Stimulated activated CD4-positive, alpha-beta T cell treated with anti-CD3 and anti-CD28 coated beads, Interleukin-15, amount 100 ng/mL, for 24 hours (primary cell): ENCODE results near the gene RNF224.

ENCODE experiments used
- DNase-seq: peaks from one replicate; pipeline ENCODE4 v3.0.0-alpha.2; 2020

RNF224 gene

GRCh38 chr9:137216188-137216965 is 10.9 kb upstream of the RNF224 start:
- no peak for DNase-seq

- no peak for DNase-seq
Measured at GRCh38 chr9:137217276-137218211, 9.8 kb upstream of the RNF224 start.

DNA sequence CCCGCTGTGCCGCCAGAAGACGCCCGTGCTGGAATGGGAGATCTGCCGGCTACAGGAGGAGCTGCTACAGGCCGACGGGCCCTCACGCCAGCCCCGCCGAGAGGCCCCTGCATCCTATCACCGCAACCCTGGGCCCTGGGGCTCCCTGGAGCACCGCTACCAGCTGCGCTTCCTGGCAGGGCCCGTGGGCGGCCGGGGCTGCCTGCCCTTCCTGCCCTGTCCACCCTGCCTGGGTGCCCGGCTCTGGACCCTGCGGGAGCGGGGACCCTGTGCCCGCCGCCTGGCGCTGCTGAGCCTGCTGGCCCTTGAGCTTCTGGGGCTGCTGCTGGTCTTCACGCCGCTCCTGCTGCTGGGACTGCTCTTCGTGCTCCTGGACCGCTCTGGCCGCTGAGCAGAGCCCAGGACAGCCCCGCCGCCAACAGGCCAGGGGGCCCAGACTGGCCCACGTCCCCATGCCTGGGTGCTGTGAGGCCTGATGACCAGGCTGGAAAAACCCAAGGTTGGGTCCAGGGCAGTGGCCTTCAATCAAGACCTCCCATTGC is 9.0 kb upstream of the RNF224 start:
- DNase-seq = no peak

- peak; percentile 22 for DNase-seq
Measured at GRCh38 chr9:137218754-137219271, 8.5 kb upstream of the RNF224 start.

GRCh38 chr9:137219757-137220316 is 7.5 kb upstream of the RNF224 start:
- DNase-seq = no peak

- DNase-seq = no peak
Measured at GRCh38 chr9:137220317-137221094, 6.8 kb upstream of the RNF224 start.

- no peak for DNase-seq
Measured at GRCh38 chr9:137221095-137221505, 6.2 kb upstream of the RNF224 start.

GRCh38 chr9:137221506-137222111 is 5.7 kb upstream of the RNF224 start:
- no peak for DNase-seq

DNA sequence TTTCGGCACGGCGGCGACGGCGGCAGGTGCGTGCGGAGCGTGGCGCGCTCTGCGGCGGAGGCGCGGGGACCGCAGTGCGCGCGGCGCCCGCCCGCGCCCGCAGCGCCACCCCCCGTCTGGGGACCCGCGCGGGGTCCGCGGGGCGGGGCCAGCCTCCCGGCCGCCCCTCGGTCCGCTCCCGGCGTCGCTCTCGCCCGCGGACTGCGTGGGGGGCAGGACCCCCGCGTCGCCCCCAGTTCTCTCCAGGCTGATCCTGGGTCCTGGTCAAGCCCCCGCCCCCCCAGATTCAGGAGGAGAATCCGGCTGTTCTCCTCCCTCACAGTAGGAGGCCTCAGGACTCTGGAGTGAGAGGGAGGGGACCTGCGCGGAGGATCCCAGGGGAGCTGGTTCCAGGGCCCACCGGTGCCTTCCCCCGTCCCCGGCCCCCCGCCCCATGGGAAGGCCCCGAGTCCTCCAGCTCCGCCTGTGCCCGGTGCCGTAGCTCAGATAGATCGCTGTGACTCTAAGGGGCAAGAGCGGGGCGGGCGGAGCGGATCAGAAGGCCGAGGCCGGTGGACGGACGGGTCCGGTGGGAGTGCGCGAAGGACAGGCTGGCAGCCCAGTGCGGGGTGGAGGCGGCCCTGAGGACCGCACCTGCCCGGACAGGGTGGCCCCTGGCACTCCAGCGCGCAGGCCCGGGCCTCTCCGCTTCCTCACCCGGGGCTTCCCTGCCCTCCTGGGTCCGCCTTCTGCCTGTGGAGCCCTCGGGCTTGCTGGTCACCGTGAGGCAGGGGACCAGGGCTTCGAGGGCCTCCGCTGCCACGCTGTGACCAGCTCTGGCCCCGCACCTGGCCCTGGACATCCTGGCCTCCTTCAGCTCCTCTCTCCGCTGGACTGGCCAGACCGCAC is 4.9 kb upstream of the RNF224 start, which contains the start of gene RNF208:
RNF208 (minus strand) TSS at position 51 of the 888 bp plus-strand sequence. CDS start 1,028 bp downstream, outside the sequence.
- DNase-seq = no peak

- DNase-seq = peak; percentile 99
Measured at GRCh38 chr9:137223078-137223970, 4.0 kb upstream of the RNF224 start.

DNA sequence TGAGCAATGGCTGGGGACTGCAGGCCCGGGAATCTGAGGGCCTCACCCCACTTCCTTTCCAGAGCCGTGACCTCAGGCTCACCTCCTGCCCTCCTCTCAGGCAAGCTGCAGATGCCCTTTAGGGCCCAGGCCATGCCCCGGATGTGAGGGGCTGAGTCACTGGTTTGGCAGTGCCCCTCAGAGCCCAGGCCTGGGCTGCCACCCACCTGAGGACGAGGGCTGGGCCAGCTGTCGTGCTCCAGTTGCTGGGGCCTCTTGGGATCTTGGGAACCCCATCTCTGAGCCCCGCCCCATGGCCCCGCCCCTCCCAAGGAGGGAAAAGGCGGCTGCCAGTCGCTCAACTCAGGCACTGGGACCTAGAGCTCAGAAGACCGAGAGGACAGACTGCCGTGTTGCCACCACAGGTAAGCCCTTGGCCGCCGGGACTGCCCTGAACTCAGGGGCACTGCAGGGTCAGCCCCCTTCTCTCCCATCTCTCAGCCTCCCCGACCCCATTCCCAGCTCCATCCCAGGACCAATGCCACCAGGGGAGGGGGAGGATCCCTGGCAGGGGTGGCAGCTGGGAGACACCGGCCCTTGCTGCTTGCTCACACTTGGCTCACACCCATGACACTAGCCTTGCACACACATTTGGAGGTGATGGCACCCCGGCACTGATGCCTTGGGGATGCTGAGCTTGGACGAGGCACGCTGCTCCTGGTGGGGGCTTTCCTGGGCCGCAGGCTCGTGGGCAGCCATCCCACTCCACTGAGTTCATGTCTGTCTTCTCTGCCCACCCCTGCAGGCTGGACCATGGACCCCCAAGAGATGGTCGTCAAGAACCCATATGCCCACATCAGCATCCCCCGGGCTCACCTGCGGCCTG is 2.2 kb upstream of the RNF224 start, which contains the start of gene CYSRT1:
CYSRT1 (plus strand) TSS at position 345 of the 865 bp plus-strand sequence; CDS start at position 793, 448 bp downstream.
- DNase-seq = peak; percentile 47

DNA sequence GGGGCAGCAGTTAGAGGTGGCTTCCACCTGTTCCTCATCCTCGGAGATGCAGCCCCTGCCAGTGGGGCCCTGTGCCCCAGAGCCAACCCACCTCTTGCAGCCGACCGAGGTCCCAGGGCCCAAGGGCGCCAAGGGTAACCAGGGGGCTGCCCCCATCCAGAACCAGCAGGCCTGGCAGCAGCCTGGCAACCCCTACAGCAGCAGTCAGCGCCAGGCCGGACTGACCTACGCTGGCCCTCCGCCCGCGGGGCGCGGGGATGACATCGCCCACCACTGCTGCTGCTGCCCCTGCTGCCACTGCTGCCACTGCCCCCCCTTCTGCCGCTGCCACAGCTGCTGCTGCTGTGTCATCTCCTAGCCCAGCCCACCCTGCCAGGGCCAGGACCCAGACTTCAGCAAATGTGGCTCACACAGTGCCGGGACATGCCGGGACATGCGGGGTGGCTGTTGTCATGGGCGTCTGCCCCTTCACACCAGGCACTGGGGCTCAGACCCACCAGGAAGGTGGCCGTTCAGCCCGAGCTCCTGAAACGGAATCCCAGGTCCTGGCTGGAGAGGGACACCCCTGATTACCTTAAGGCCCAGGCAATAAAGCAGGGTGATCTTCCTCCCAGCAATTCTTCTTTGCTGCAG is 1.5 kb upstream of the RNF224 start:
- DNase-seq = no peak

GRCh38 chr9:137226338-137227053 is 806 bp upstream of the RNF224 start:
- no peak for DNase-seq

GRCh38 chr9:137227853-137228505 is 677 bp downstream of the RNF224 start:
- DNase-seq = no peak

- DNase-seq = no peak
Measured at GRCh38 chr9:137228506-137228967, 1.2 kb downstream of the RNF224 start.
